HEK293T (cell line): ENCODE data around the gene ZNF205.

Experiments
- CTBP1 ChIP-seq: fragments of 450-650 bp; IDR thresholded peaks from 2 replicates; pipeline ENCODE4 v1.6.1; 2016; ENCODE audit warnings: borderline replicate concordance
- SP1 ChIP-seq: fragments of 450-650 bp; IDR thresholded peaks from 2 replicates; pipeline ENCODE4 v1.6.1; 2017

GRCh38 chr16:3084969-3085670 is 27.3 kb upstream of the ZNF205 start:
- no peak for TF ChIP-seq SP1
- no peak for TF ChIP-seq CTBP1
